ENCODE data around the gene PRR19.

PRR19 gene

GRCh38 chr19:42271861-42272534 is 29.9 kb upstream of the PRR19 start:
- H3K27ac ChIP-seq (ENCODE audit: low read depth, low read length), result no peak overlapping the region
- no peak overlapping the region for H3K4me3 ChIP-seq (ENCODE audit: low read depth in 1 of 2, low read length in 2 of 2)
- peaks cover 33 to 40% of the 10 kb centered on the region in 2 donors for H3K4me1 ChIP-seq (ENCODE audit: control insufficient read depth in 1 of 2, insufficient read depth in 2 of 2, low read length in 2 of 2)
- H3K36me3 ChIP-seq (ENCODE audit: control insufficient read depth in 1 of 2, insufficient read depth in 2 of 2, low read length in 2 of 2), result peaks cover 7 to 42% of the 10 kb centered on the region in 2 donors
- H3K9ac ChIP-seq (ENCODE audit: low read depth in 1 of 2, low read length in 2 of 2), result no peak overlapping the region
- no peaks in the 10 kb centered on the region for H3K9me3 ChIP-seq (ENCODE audit: control insufficient read depth in 1 of 2, low read length in 2 of 2)
- H3K27me3 ChIP-seq (ENCODE audit: control insufficient read depth in 1 of 2, insufficient read depth in 2 of 2, low read length in 2 of 2), result no peaks in the 10 kb centered on the region

- Histone ChIP-seq H3K27me3 (ENCODE audit: control insufficient read depth in 1 of 2, insufficient read depth in 2 of 2, low read length in 2 of 2) (no peaks in the 10 kb centered on the region), H3K36me3 (ENCODE audit: control insufficient read depth in 1 of 2, insufficient read depth in 2 of 2, low read length in 2 of 2) (peaks cover 7 to 42% of the 10 kb centered on the region in 2 donors), H3K9me3 (ENCODE audit: control insufficient read depth in 1 of 2, low read length in 2 of 2) (no peaks in the 10 kb centered on the region), H3K4me3 (ENCODE audit: low read depth in 1 of 2, low read length in 2 of 2) (no peak overlapping the region), H3K9ac (ENCODE audit: low read depth in 1 of 2, low read length in 2 of 2) (no peak overlapping the region), H3K27ac (ENCODE audit: low read depth, low read length) (no peak overlapping the region), H3K4me1 (ENCODE audit: control insufficient read depth in 1 of 2, insufficient read depth in 2 of 2, low read length in 2 of 2) (peaks cover 36 to 41% of the 10 kb centered on the region in 2 donors)
These were observed 29.4 kb upstream of the PRR19 start for GRCh38 chr19:42272535-42272897.

GRCh38 chr19:42272989-42273406 is 28.9 kb upstream of the PRR19 start:
- no peak overlapping the region for H3K9ac ChIP-seq (ENCODE audit: low read depth in 1 of 2, low read length in 2 of 2)
- no peak overlapping the region for H3K27ac ChIP-seq (ENCODE audit: low read depth, low read length)
- no peak overlapping the region for H3K4me3 ChIP-seq (ENCODE audit: low read depth in 1 of 2, low read length in 2 of 2)
- peaks cover 7 to 42% of the 10 kb centered on the region in 2 donors for H3K36me3 ChIP-seq (ENCODE audit: control insufficient read depth in 1 of 2, insufficient read depth in 2 of 2, low read length in 2 of 2)
- H3K9me3 ChIP-seq (ENCODE audit: control insufficient read depth in 1 of 2, low read length in 2 of 2), result no peaks in the 10 kb centered on the region
- H3K4me1 ChIP-seq (ENCODE audit: control insufficient read depth in 1 of 2, insufficient read depth in 2 of 2, low read length in 2 of 2), result peaks cover 36 to 42% of the 10 kb centered on the region in 2 donors
- no peaks in the 10 kb centered on the region for H3K27me3 ChIP-seq (ENCODE audit: control insufficient read depth in 1 of 2, insufficient read depth in 2 of 2, low read length in 2 of 2)

- H3K27me3 ChIP-seq (ENCODE audit: control insufficient read depth in 1 of 2, insufficient read depth in 2 of 2, low read length in 2 of 2), result no peaks in the 10 kb centered on the region
- H3K4me1 ChIP-seq (ENCODE audit: control insufficient read depth in 1 of 2, insufficient read depth in 2 of 2, low read length in 2 of 2), result peaks cover 42 to 48% of the 10 kb centered on the region in 2 donors
- H3K9me3 ChIP-seq (ENCODE audit: control insufficient read depth in 1 of 2, low read length in 2 of 2), result no peaks in the 10 kb centered on the region
- H3K9ac ChIP-seq (ENCODE audit: low read depth in 1 of 2, low read length in 2 of 2), result no peak overlapping the region
- H3K27ac ChIP-seq (ENCODE audit: low read depth, low read length), result no peak overlapping the region
- H3K36me3 ChIP-seq (ENCODE audit: control insufficient read depth in 1 of 2, insufficient read depth in 2 of 2, low read length in 2 of 2), result peaks cover 7 to 42% of the 10 kb centered on the region in 2 donors
- no peak overlapping the region for H3K4me3 ChIP-seq (ENCODE audit: low read depth in 1 of 2, low read length in 2 of 2)
These were observed 28.4 kb upstream of the PRR19 start for GRCh38 chr19:42273407-42274064.

- Histone ChIP-seq H3K9me3 (ENCODE audit: control insufficient read depth in 1 of 2, low read length in 2 of 2) (no peaks in the 10 kb centered on the region), H3K4me3 (ENCODE audit: low read depth in 1 of 2, low read length in 2 of 2) (no peak overlapping the region), H3K4me1 (ENCODE audit: control insufficient read depth in 1 of 2, insufficient read depth in 2 of 2, low read length in 2 of 2) (peaks cover 48 to 54% of the 10 kb centered on the region in 2 donors), H3K9ac (ENCODE audit: low read depth in 1 of 2, low read length in 2 of 2) (no peak overlapping the region), H3K27ac (ENCODE audit: low read depth, low read length) (no peak overlapping the region), H3K36me3 (ENCODE audit: control insufficient read depth in 1 of 2, insufficient read depth in 2 of 2, low read length in 2 of 2) (peaks cover 7 to 42% of the 10 kb centered on the region in 2 donors), H3K27me3 (ENCODE audit: control insufficient read depth in 1 of 2, insufficient read depth in 2 of 2, low read length in 2 of 2) (no peaks in the 10 kb centered on the region)
These were observed 27.8 kb upstream of the PRR19 start for GRCh38 chr19:42274065-42274682.

GRCh38 chr19:42275103-42275502 is 26.8 kb upstream of the PRR19 start:
- H3K27me3 ChIP-seq (ENCODE audit: control insufficient read depth in 1 of 2, insufficient read depth in 2 of 2, low read length in 2 of 2), result no peaks in the 10 kb centered on the region
- no peak overlapping the region for H3K27ac ChIP-seq (ENCODE audit: low read depth, low read length)
- H3K9ac ChIP-seq (ENCODE audit: low read depth in 1 of 2, low read length in 2 of 2), result no peak overlapping the region
- peaks cover 49 to 57% of the 10 kb centered on the region in 2 donors for H3K4me1 ChIP-seq (ENCODE audit: control insufficient read depth in 1 of 2, insufficient read depth in 2 of 2, low read length in 2 of 2)
- H3K36me3 ChIP-seq (ENCODE audit: control insufficient read depth in 1 of 2, insufficient read depth in 2 of 2, low read length in 2 of 2), result peaks cover 7 to 42% of the 10 kb centered on the region in 2 donors
- H3K4me3 ChIP-seq (ENCODE audit: low read depth in 1 of 2, low read length in 2 of 2), result no peak overlapping the region
- no peaks in the 10 kb centered on the region for H3K9me3 ChIP-seq (ENCODE audit: control insufficient read depth in 1 of 2, low read length in 2 of 2)

- H3K9ac ChIP-seq (ENCODE audit: low read depth in 1 of 2, low read length in 2 of 2), result no peak overlapping the region
- H3K36me3 ChIP-seq (ENCODE audit: control insufficient read depth in 1 of 2, insufficient read depth in 2 of 2, low read length in 2 of 2), result peaks cover 7 to 42% of the 10 kb centered on the region in 2 donors
- no peak overlapping the region for H3K27ac ChIP-seq (ENCODE audit: low read depth, low read length)
- no peaks in the 10 kb centered on the region for H3K27me3 ChIP-seq (ENCODE audit: control insufficient read depth in 1 of 2, insufficient read depth in 2 of 2, low read length in 2 of 2)
- H3K4me3 ChIP-seq (ENCODE audit: low read depth in 1 of 2, low read length in 2 of 2), result no peak overlapping the region
- no peaks in the 10 kb centered on the region for H3K9me3 ChIP-seq (ENCODE audit: control insufficient read depth in 1 of 2, low read length in 2 of 2)
- H3K4me1 ChIP-seq (ENCODE audit: control insufficient read depth in 1 of 2, insufficient read depth in 2 of 2, low read length in 2 of 2), result peaks cover 45 to 54% of the 10 kb centered on the region in 2 donors
These were observed 26.4 kb upstream of the PRR19 start for GRCh38 chr19:42275517-42275916.

- Histone ChIP-seq H3K9me3 (ENCODE audit: control insufficient read depth in 1 of 2, low read length in 2 of 2) (no peaks in the 10 kb centered on the region), H3K4me1 (ENCODE audit: control insufficient read depth in 1 of 2, insufficient read depth in 2 of 2, low read length in 2 of 2) (peaks cover 40 to 49% of the 10 kb centered on the region in 2 donors), H3K36me3 (ENCODE audit: control insufficient read depth in 1 of 2, insufficient read depth in 2 of 2, low read length in 2 of 2) (peaks cover 7 to 42% of the 10 kb centered on the region in 2 donors), H3K27ac (ENCODE audit: low read depth, low read length) (no peak overlapping the region), H3K27me3 (ENCODE audit: control insufficient read depth in 1 of 2, insufficient read depth in 2 of 2, low read length in 2 of 2) (no peaks in the 10 kb centered on the region), H3K4me3 (ENCODE audit: low read depth in 1 of 2, low read length in 2 of 2) (no peak overlapping the region), H3K9ac (ENCODE audit: low read depth in 1 of 2, low read length in 2 of 2) (no peak overlapping the region)
These were observed 25.6 kb upstream of the PRR19 start for GRCh38 chr19:42276284-42276683.

- Histone ChIP-seq H3K9ac (ENCODE audit: low read depth in 1 of 2, low read length in 2 of 2) (no peak overlapping the region), H3K4me1 (ENCODE audit: control insufficient read depth in 1 of 2, insufficient read depth in 2 of 2, low read length in 2 of 2) (peaks cover 44 to 50% of the 10 kb centered on the region in 2 donors)
These were observed 25.1 kb upstream of the PRR19 start for GRCh38 chr19:42276821-42277220.

GRCh38 chr19:42277821-42278451 is 24.0 kb upstream of the PRR19 start:
- no peaks in the 10 kb centered on the region for H3K9me3 ChIP-seq (ENCODE audit: control insufficient read depth in 1 of 2, low read length in 2 of 2)
- H3K9ac ChIP-seq (ENCODE audit: low read depth in 1 of 2, low read length in 2 of 2), result peak overlapping the region; percentile 34 to 62
- no peaks in the 10 kb centered on the region for H3K27me3 ChIP-seq (ENCODE audit: control insufficient read depth in 1 of 2, insufficient read depth in 2 of 2, low read length in 2 of 2)
- H3K4me1 ChIP-seq (ENCODE audit: control insufficient read depth in 1 of 2, insufficient read depth in 2 of 2, low read length in 2 of 2), result peaks cover 56 to 59% of the 10 kb centered on the region in 2 donors
- H3K4me3 ChIP-seq (ENCODE audit: low read depth in 1 of 2, low read length in 2 of 2), result peak overlapping the region in 1 of 2 donors; percentile 24
- H3K36me3 ChIP-seq (ENCODE audit: control insufficient read depth in 1 of 2, insufficient read depth in 2 of 2, low read length in 2 of 2), result peaks cover 4 to 31% of the 10 kb centered on the region in 2 donors
- peak overlapping the region; percentile 37 for H3K27ac ChIP-seq (ENCODE audit: low read depth, low read length)

More at GRCh38 chr19:42276821-42277220, 25.1 kb upstream of the PRR19 start:
- Histone ChIP-seq H3K27me3 (ENCODE audit: control insufficient read depth in 1 of 2, insufficient read depth in 2 of 2, low read length in 2 of 2) (no peaks in the 10 kb centered on the region), H3K9me3 (ENCODE audit: control insufficient read depth in 1 of 2, low read length in 2 of 2) (no peaks in the 10 kb centered on the region), H3K36me3 (ENCODE audit: control insufficient read depth in 1 of 2, insufficient read depth in 2 of 2, low read length in 2 of 2) (peaks cover 7 to 41% of the 10 kb centered on the region in 2 donors), H3K27ac (ENCODE audit: low read depth, low read length) (no peak overlapping the region), H3K4me3 (ENCODE audit: low read depth in 1 of 2, low read length in 2 of 2) (no peak overlapping the region)
